ENCODE results near the gene SHISA9.

The SHISA9 gene

GRCh38 chr16:13205352-13205751, 304.0 kb downstream of the SHISA9 start:
- no peaks in the 10 kb centered on the region for H3K27me3 ChIP-seq (ENCODE audit: control insufficient read depth in 2 of 2, insufficient read depth in 2 of 2, low read length in 2 of 2)
- H3K9me3 ChIP-seq (ENCODE audit: control insufficient read depth in 2 of 2, low read length in 2 of 2): no peaks in the 10 kb centered on the region
- no peaks in the 10 kb centered on the region for H3K36me3 ChIP-seq (ENCODE audit: control insufficient read depth in 2 of 2, insufficient read depth in 2 of 2, low read length in 2 of 2)
- H3K4me1 ChIP-seq (ENCODE audit: control insufficient read depth in 2 of 2, insufficient read depth in 2 of 2, low read length in 2 of 2): no peaks in the 10 kb centered on the region
- no peak overlapping the region for H3K4me3 ChIP-seq (ENCODE audit: low read length in 2 of 2)
- H3K9ac ChIP-seq (ENCODE audit: low read depth in 1 of 2, low read length in 2 of 2): no peak overlapping the region
- H3K27ac ChIP-seq (ENCODE audit: low read depth in 2 of 2, low read length in 2 of 2): no peak overlapping the region

GRCh38 chr16:13206606-13207005, 305.2 kb downstream of the SHISA9 start:
- no peaks in the 10 kb centered on the region for H3K36me3 ChIP-seq (ENCODE audit: control insufficient read depth in 2 of 2, insufficient read depth in 2 of 2, low read length in 2 of 2)
- no peaks in the 10 kb centered on the region for H3K9me3 ChIP-seq (ENCODE audit: control insufficient read depth in 2 of 2, low read length in 2 of 2)
- H3K4me1 ChIP-seq (ENCODE audit: control insufficient read depth in 2 of 2, insufficient read depth in 2 of 2, low read length in 2 of 2): no peaks in the 10 kb centered on the region
- H3K27me3 ChIP-seq (ENCODE audit: control insufficient read depth in 2 of 2, insufficient read depth in 2 of 2, low read length in 2 of 2): no peaks in the 10 kb centered on the region
- H3K9ac ChIP-seq (ENCODE audit: low read depth in 1 of 2, low read length in 2 of 2): no peak overlapping the region
- no peak overlapping the region for H3K27ac ChIP-seq (ENCODE audit: low read depth in 2 of 2, low read length in 2 of 2)
- no peak overlapping the region for H3K4me3 ChIP-seq (ENCODE audit: low read length in 2 of 2)

GRCh38 chr16:13207151-13207550, 305.8 kb downstream of the SHISA9 start:
- H3K27ac ChIP-seq (ENCODE audit: low read depth in 2 of 2, low read length in 2 of 2): no peak overlapping the region
- no peaks in the 10 kb centered on the region for H3K36me3 ChIP-seq (ENCODE audit: control insufficient read depth in 2 of 2, insufficient read depth in 2 of 2, low read length in 2 of 2)
- H3K9ac ChIP-seq (ENCODE audit: low read depth in 1 of 2, low read length in 2 of 2): no peak overlapping the region
- H3K9me3 ChIP-seq (ENCODE audit: control insufficient read depth in 2 of 2, low read length in 2 of 2): no peaks in the 10 kb centered on the region
- H3K27me3 ChIP-seq (ENCODE audit: control insufficient read depth in 2 of 2, insufficient read depth in 2 of 2, low read length in 2 of 2): no peaks in the 10 kb centered on the region
- no peak overlapping the region for H3K4me3 ChIP-seq (ENCODE audit: low read length in 2 of 2)
- no peaks in the 10 kb centered on the region for H3K4me1 ChIP-seq (ENCODE audit: control insufficient read depth in 2 of 2, insufficient read depth in 2 of 2, low read length in 2 of 2)

DNA sequence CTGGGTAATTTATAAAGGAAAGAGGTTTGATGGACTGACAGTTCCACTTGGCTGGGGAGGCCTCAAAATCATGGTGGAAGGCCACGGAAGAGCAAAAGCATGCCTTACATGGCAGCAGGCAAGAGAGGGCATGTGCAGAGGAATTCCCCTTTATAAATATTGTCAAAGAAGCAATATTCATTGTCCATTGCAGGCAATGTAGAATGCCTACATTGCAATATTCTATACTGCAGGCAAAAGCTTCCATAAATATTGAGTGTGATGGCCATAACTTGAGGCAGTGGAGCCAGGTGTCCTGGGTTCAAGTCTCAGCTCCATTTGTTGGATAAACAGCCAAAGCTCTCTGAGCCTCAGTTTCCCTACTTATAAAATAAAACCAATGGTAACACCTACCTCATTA, 322.3 kb downstream of the SHISA9 start:
- Histone ChIP-seq H3K9ac (ENCODE audit: low read depth in 1 of 2, low read length in 2 of 2) (no peak overlapping the region), H3K4me1 (ENCODE audit: control insufficient read depth in 2 of 2, insufficient read depth in 2 of 2, low read length in 2 of 2) (no peaks in the 10 kb centered on the region), H3K27ac (ENCODE audit: low read depth in 2 of 2, low read length in 2 of 2) (no peak overlapping the region), H3K9me3 (ENCODE audit: control insufficient read depth in 2 of 2, low read length in 2 of 2) (peaks cover 0 to 2% of the 10 kb centered on the region in 2 donors), H3K27me3 (ENCODE audit: control insufficient read depth in 2 of 2, insufficient read depth in 2 of 2, low read length in 2 of 2) (no peaks in the 10 kb centered on the region), H3K36me3 (ENCODE audit: control insufficient read depth in 2 of 2, insufficient read depth in 2 of 2, low read length in 2 of 2) (no peaks in the 10 kb centered on the region), H3K4me3 (ENCODE audit: low read length in 2 of 2) (no peak overlapping the region)

DNA sequence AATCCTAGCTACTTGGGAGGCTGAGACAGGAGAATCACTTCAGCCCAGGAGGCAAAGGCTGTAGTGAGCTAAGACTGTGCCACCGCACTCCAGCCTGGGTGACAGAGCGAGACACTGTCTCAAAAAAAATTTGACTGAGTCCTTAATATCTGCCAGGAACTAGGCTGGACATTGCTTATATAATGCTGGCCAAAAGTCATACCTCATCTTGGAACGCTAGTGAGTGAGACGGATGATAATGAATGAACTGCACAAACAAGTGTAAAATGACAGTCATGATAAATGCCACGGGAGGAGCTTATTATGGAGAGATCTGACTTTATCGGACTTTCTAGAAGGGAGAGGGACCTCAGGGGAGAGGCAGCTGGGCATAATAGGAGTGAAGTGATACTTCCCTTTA, 327.6 kb downstream of the SHISA9 start:
- H3K4me3 ChIP-seq (ENCODE audit: low read length in 2 of 2): no peak overlapping the region
- H3K27ac ChIP-seq (ENCODE audit: low read depth in 2 of 2, low read length in 2 of 2): no peak overlapping the region

DNA sequence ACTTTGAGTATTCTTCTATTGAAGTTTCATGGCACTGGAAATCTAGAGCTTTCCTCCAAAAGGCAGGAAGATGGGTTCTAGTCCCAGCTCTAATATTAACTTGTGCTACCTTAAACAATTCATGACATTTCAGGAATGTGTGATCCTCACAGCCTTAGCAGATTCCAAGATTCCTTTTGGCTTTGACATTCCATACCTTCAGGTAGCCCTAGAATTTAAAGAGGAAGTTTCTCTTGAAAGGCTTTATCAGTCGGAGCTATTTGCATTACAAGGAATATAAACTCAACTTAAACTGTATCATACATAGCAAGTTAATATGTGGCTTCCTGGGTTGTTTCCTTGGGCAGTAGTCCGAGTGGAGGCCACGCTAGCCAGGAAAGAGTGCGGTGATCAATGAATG, 330.0 kb downstream of the SHISA9 start:
- H3K36me3 ChIP-seq (ENCODE audit: control insufficient read depth in 2 of 2, insufficient read depth in 2 of 2, low read length in 2 of 2): no peaks in the 10 kb centered on the region
- no peaks in the 10 kb centered on the region for H3K4me1 ChIP-seq (ENCODE audit: control insufficient read depth in 2 of 2, insufficient read depth in 2 of 2, low read length in 2 of 2)
- peaks cover 0 to 2% of the 10 kb centered on the region in 2 donors for H3K9me3 ChIP-seq (ENCODE audit: control insufficient read depth in 2 of 2, low read length in 2 of 2)
- no peak overlapping the region for H3K4me3 ChIP-seq (ENCODE audit: low read length in 2 of 2)
- no peak overlapping the region for H3K27ac ChIP-seq (ENCODE audit: low read depth in 2 of 2, low read length in 2 of 2)
- no peak overlapping the region for H3K9ac ChIP-seq (ENCODE audit: low read depth in 1 of 2, low read length in 2 of 2)
- H3K27me3 ChIP-seq (ENCODE audit: control insufficient read depth in 2 of 2, insufficient read depth in 2 of 2, low read length in 2 of 2): no peaks in the 10 kb centered on the region

More for the DNA sequence above, 327.6 kb downstream of the SHISA9 start:
- no peaks in the 10 kb centered on the region for H3K36me3 ChIP-seq (ENCODE audit: control insufficient read depth in 2 of 2, insufficient read depth in 2 of 2, low read length in 2 of 2)
- H3K27me3 ChIP-seq (ENCODE audit: control insufficient read depth in 2 of 2, insufficient read depth in 2 of 2, low read length in 2 of 2): no peaks in the 10 kb centered on the region
- peaks cover 0 to 2% of the 10 kb centered on the region in 2 donors for H3K9me3 ChIP-seq (ENCODE audit: control insufficient read depth in 2 of 2, low read length in 2 of 2)
- H3K4me1 ChIP-seq (ENCODE audit: control insufficient read depth in 2 of 2, insufficient read depth in 2 of 2, low read length in 2 of 2): no peaks in the 10 kb centered on the region
- no peak overlapping the region for H3K9ac ChIP-seq (ENCODE audit: low read depth in 1 of 2, low read length in 2 of 2)

DNA sequence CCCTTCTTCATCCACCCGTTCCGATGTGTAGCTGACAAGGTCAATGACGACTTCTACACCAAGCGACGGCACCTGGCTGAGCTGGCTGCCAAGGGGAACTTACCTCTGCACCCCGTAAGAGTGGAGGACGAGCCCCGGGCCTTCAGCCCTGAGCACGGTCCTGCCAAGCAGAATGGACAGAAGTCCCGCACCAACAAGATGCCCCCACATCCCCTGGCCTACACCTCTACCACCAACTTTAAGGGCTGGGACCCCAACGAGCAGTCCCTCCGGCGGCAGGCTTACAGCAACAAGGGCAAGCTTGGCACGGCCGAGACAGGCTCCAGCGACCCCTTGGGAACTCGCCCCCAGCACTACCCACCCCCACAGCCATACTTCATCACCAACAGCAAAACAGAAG, 333.6 kb downstream of the SHISA9 start:
- no peaks in the 10 kb centered on the region for H3K4me1 ChIP-seq (ENCODE audit: control insufficient read depth in 2 of 2, insufficient read depth in 2 of 2, low read length in 2 of 2)
- H3K4me3 ChIP-seq (ENCODE audit: low read length in 2 of 2): no peak overlapping the region
- H3K9ac ChIP-seq (ENCODE audit: low read depth in 1 of 2, low read length in 2 of 2): no peak overlapping the region
- no peaks in the 10 kb centered on the region for H3K36me3 ChIP-seq (ENCODE audit: control insufficient read depth in 2 of 2, insufficient read depth in 2 of 2, low read length in 2 of 2)
- no peaks in the 10 kb centered on the region for H3K27me3 ChIP-seq (ENCODE audit: control insufficient read depth in 2 of 2, insufficient read depth in 2 of 2, low read length in 2 of 2)
- H3K9me3 ChIP-seq (ENCODE audit: control insufficient read depth in 2 of 2, low read length in 2 of 2): peaks cover 0 to 2% of the 10 kb centered on the region in 2 donors
- no peak overlapping the region for H3K27ac ChIP-seq (ENCODE audit: low read depth in 2 of 2, low read length in 2 of 2)

GRCh38 chr16:13236308-13236707, 334.9 kb downstream of the SHISA9 start:
- H3K27ac ChIP-seq (ENCODE audit: low read depth in 2 of 2, low read length in 2 of 2): no peak overlapping the region
- H3K4me1 ChIP-seq (ENCODE audit: control insufficient read depth in 2 of 2, insufficient read depth in 2 of 2, low read length in 2 of 2): no peaks in the 10 kb centered on the region
- H3K27me3 ChIP-seq (ENCODE audit: control insufficient read depth in 2 of 2, insufficient read depth in 2 of 2, low read length in 2 of 2): no peaks in the 10 kb centered on the region
- no peak overlapping the region for H3K9ac ChIP-seq (ENCODE audit: low read depth in 1 of 2, low read length in 2 of 2)
- H3K36me3 ChIP-seq (ENCODE audit: control insufficient read depth in 2 of 2, insufficient read depth in 2 of 2, low read length in 2 of 2): no peaks in the 10 kb centered on the region
- H3K9me3 ChIP-seq (ENCODE audit: control insufficient read depth in 2 of 2, low read length in 2 of 2): peaks cover 0 to 2% of the 10 kb centered on the region in 2 donors
- H3K4me3 ChIP-seq (ENCODE audit: low read length in 2 of 2): no peak overlapping the region

- Histone ChIP-seq H3K27me3 (ENCODE audit: control insufficient read depth in 2 of 2, insufficient read depth in 2 of 2, low read length in 2 of 2) (no peaks in the 10 kb centered on the region), H3K4me3 (ENCODE audit: low read length in 2 of 2) (no peak overlapping the region), H3K36me3 (ENCODE audit: control insufficient read depth in 2 of 2, insufficient read depth in 2 of 2, low read length in 2 of 2) (no peaks in the 10 kb centered on the region)
These were observed 336.8 kb downstream of the SHISA9 start for GRCh38 chr16:13238182-13238581.

DNA sequence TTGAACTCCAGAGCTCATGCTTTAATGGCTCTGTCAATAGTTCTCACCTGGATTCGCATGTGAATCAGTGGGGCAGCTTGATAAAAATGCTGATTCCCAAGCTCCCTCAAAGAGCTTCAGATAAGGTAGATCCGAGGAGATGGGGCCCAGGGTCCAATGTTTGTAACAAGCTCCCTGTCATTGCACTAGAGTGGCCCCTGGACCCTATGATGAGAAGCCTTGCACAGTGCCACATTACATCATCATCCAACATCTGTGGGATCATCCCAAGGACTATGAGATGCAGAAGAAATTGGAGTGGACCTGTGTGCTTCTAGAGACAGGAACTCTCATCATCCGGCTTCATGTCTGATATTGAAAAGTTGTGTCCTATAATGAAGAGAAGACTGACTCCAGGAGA, 340.8 kb downstream of the SHISA9 start:
- Histone ChIP-seq H3K9ac (ENCODE audit: low read depth in 1 of 2, low read length in 2 of 2) (no peak overlapping the region), H3K36me3 (ENCODE audit: control insufficient read depth in 2 of 2, insufficient read depth in 2 of 2, low read length in 2 of 2) (no peaks in the 10 kb centered on the region), H3K27me3 (ENCODE audit: control insufficient read depth in 2 of 2, insufficient read depth in 2 of 2, low read length in 2 of 2) (no peaks in the 10 kb centered on the region), H3K9me3 (ENCODE audit: control insufficient read depth in 2 of 2, low read length in 2 of 2) (no peaks in the 10 kb centered on the region), H3K4me3 (ENCODE audit: low read length in 2 of 2) (no peak overlapping the region), H3K4me1 (ENCODE audit: control insufficient read depth in 2 of 2, insufficient read depth in 2 of 2, low read length in 2 of 2) (no peaks in the 10 kb centered on the region), H3K27ac (ENCODE audit: low read depth in 2 of 2, low read length in 2 of 2) (no peak overlapping the region)

More at GRCh38 chr16:13238182-13238581, 336.8 kb downstream of the SHISA9 start:
- Histone ChIP-seq H3K9me3 (ENCODE audit: control insufficient read depth in 2 of 2, low read length in 2 of 2) (peaks cover 0 to 2% of the 10 kb centered on the region in 2 donors), H3K9ac (ENCODE audit: low read depth in 1 of 2, low read length in 2 of 2) (no peak overlapping the region), H3K4me1 (ENCODE audit: control insufficient read depth in 2 of 2, insufficient read depth in 2 of 2, low read length in 2 of 2) (no peaks in the 10 kb centered on the region), H3K27ac (ENCODE audit: low read depth in 2 of 2, low read length in 2 of 2) (no peak overlapping the region)

GRCh38 chr16:13244770-13245169, 343.4 kb downstream of the SHISA9 start:
- Histone ChIP-seq H3K9me3 (ENCODE audit: control insufficient read depth in 2 of 2, low read length in 2 of 2) (no peaks in the 10 kb centered on the region), H3K27ac (ENCODE audit: low read depth in 2 of 2, low read length in 2 of 2) (no peak overlapping the region), H3K4me1 (ENCODE audit: control insufficient read depth in 2 of 2, insufficient read depth in 2 of 2, low read length in 2 of 2) (no peaks in the 10 kb centered on the region), H3K36me3 (ENCODE audit: control insufficient read depth in 2 of 2, insufficient read depth in 2 of 2, low read length in 2 of 2) (no peaks in the 10 kb centered on the region), H3K9ac (ENCODE audit: low read depth in 1 of 2, low read length in 2 of 2) (no peak overlapping the region), H3K4me3 (ENCODE audit: low read length in 2 of 2) (no peak overlapping the region), H3K27me3 (ENCODE audit: control insufficient read depth in 2 of 2, insufficient read depth in 2 of 2, low read length in 2 of 2) (no peaks in the 10 kb centered on the region)
